Activated CD4-positive, CD25-positive, alpha-beta regulatory T cell (primary cell): Measurements from ENCODE around the gene BANP.

ENCODE experiments used
- DNase-seq, 4 experiments: peaks; one replicate each; lab custom pipeline; 2025; lab: John Stamatoyannopoulos, UW

BANP gene

GRCh38 chr16:87949071-87949744, 2.0 kb upstream of the BANP start:
- DNase-seq: no peak

- peak in 1 of 4 experiments; percentile 38 for DNase-seq
These were observed 611 bp downstream of the BANP start for GRCh38 chr16:87951552-87952538.

- no peak for DNase-seq
These were observed 1.5 kb downstream of the BANP start for GRCh38 chr16:87952751-87953150.

DNA sequence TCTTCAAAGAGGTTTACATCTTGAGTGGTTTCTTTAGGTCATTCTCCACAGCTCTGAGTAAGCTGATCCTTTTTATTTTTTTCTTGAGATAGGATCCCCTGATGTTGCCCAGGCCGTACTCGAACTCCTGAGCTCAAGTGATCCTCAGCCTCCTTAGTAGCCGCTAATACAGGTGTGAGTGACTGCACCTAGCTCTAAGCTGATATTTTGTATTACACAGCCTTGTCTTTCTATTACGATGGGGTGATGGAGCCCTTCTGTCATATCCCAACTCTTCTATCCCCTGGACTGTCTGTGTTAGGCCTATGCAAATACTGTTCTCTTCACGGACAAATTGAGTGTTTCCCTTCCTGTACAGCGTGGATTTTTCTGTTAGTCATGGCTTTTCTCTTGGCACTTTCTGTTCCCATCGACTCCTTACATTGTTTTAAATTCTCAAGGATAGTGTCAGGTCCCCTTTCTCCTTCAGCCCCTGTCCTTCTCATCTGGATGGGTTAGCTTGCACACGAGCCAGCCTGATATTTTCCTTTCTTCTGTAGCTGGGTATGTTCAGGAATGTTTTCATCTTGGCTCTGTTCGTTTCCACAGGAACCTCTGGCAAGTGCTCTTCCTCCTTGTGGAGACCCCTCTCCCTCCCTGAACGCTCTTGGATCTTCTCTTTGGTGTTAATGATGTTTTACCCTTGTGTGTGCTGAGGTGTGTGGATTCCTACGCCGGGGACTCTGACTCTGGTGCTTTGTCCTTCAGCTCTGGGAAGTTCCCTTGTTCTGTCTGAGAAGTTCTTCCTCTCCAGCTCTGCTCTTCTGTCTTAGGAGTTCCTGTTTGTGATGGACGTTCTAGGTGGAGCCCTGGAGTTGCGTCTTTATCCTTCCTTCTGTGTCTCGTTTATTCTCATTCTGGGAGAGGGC, 2.3 kb downstream of the BANP start:
- DNase-seq: no peak

- DNase-seq: no peak
These were observed 3.1 kb downstream of the BANP start for GRCh38 chr16:87954361-87954760.

DNA sequence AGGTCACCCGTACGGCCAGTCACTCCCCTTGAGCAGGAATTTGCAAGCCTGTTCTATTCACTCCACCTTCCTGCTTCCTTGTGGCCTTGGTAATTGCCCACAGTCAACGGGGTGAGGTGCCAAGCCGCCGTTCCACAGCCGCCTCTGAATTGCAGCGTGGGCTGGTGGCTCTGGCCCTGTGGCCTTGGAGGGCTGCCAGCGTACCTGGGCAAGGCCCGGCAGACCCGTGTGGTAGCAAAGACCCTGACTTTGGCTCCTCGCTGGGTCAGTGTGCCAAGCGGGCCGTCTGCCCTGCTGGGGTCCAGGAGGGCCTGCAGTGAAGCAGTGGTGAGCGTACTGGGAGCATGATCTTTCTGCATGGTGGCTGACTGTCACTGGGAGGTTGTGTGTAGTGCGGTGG, 3.6 kb downstream of the BANP start:
- no peak for DNase-seq

DNA sequence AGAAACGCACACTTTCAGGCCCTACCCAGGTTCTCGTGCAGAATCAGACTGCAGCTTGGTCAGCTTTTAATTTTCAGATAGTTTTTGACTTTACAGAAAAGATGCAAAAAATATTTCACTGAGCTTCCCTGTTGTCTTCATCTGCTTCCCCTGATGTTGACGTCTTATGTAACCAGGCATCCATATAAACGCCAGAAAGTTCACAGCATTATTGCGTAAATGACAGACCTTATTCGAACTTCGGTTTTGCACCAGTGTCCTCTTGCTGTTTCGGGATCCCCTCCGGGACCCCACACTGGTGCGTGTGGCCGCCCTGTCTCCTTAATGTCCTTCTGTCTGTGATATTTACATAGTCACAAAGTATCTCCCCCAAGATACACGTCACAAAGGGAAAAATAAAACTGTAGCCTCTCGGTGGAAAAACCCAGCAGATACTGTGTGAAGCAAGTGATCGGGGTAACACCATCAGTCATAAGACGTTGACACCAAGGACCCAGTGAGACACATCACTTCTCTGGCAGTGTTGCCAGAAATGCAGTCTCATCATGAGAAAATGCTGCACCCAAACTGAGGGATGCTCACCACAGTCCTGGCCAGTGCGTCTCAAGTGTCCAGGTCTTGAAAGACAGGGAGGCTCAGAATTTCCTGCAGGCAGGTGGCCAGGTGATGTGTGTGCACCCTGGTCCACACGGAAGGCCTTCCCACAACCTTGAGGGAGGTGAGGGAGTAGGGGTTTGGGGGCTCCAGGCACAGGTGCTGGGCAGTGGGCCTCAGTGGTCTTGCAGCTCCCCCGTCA, 4.3 kb downstream of the BANP start:
- no peak for DNase-seq

DNA sequence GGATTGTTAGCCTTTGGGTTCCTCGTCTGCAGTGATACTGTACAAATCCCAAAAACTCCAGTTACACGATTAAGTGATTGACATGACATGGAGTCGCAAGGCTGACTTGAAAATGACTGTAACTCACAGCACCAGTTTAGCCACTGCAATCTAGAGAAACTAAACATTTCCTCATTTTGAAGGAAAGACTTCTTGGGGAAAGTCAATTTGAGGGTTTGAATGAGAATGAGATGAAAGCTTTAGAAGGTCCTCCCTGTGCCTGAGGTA, 4.8 kb downstream of the BANP start:
- no peak for DNase-seq

GRCh38 chr16:87956365-87957231, 5.4 kb downstream of the BANP start:
- DNase-seq: peak; percentile 33 to 50 (median 41)

DNA sequence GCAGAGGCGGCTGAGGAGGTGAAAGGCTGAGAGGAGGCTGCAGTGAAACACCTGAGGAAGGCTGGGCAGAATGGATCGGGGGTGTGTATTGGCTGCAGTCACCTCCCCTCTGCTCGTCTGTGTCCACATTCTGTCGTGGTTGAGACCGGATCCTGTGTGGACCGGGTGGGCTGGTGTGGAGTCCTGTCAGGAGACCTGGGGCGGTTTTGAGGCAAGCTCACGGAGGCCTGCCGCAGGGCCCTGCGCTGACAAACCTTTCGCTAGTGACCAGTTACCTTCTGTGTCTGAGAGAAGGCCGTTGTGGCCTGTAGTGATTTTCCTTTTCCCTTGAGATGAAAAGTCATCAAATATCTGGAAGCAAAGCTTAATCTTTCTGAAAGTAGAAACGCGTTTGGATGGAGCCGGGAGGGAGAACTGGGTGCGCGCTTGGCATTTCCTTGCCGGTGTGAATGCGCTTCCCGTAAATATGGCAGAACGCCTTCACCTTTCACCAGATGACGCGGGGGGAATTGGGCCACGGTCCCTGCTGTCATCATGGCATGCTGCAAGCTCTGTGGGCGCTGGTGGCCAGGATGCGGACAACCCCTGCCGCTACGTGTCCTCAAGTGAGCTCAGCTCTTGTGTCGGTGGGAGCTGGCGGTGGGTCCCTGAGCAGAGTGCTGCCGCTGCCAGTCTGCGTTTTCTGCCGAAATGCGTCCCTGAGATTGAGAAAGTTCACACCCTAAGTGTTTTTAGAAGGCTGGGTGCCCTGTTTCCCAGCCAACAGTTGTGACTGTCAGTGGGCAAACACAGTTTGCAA, 6.3 kb downstream of the BANP start:
- no peak for DNase-seq

- no peak for DNase-seq
These were observed 7.4 kb downstream of the BANP start for GRCh38 chr16:87958632-87959031.

DNA sequence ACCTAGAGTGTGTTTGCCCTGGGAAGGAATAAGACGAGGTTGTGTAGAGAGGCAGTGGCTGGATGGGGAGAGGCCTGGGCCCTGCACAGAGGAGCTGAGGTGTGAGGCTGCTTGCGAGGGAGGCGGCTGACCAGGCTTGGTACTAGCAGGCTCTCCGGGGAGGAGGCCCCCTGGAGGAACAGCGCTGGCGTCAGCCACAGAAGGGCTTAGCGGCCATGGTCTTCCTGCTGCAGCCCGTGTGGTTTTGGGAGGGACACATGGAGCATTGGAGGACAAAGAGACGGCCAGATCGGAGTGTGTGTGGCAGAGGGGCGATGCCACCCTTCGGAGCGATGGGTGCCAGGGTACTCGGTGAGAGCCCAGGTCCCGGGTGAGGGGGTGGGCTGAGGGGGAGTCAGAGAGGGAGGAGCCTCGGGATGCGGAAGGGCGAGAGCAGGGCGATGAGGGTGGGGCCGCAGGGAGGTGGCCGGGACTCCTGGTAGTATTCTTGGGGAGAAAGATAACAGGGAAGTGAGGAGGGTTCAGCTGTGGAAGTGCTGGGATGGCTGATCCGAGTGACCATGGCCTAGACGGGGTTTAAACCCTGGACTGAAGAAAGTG, 8.3 kb downstream of the BANP start:
- no peak for DNase-seq

- no peak for DNase-seq
These were observed 9.1 kb downstream of the BANP start for GRCh38 chr16:87960296-87960695.

DNA sequence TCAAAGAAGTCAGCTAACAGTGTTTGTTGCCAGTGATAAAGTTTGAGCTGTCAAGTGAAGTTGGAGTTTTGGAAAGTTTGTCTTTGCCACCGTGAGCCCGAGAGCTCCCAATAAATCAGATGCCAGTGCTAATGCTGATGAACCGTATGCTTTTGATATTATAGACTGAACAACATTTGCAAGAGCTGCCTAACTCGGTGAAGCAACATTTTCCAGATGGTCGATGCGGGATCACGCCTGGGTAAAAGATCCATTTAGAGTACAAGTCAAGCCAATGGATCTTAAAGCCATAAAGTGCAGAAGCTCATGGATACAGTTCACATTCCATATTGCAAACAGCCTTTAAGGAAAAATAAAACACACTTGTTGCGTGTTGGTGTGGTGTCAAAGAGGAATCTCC, 9.6 kb downstream of the BANP start:
- DNase-seq: no peak

DNA sequence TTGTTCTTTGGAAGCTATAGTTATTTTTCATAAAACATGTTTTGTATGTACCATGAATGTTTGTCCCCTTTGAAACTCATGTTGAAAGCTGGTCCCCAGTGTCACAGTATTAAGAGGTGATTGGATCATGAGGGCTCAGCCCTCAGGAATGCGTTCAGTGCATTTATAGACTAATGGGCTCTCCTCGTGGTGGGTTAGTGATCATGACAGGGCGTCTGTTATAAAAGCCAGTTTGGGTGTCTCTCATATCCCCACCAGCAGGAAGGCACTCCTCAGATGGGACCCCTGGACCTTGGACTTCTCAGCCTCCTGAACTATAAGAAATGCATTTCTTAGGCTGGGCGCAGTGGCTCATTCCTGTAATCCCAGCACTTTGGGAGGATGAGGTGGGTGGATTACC, 10.4 kb downstream of the BANP start:
- DNase-seq: no peak

DNA sequence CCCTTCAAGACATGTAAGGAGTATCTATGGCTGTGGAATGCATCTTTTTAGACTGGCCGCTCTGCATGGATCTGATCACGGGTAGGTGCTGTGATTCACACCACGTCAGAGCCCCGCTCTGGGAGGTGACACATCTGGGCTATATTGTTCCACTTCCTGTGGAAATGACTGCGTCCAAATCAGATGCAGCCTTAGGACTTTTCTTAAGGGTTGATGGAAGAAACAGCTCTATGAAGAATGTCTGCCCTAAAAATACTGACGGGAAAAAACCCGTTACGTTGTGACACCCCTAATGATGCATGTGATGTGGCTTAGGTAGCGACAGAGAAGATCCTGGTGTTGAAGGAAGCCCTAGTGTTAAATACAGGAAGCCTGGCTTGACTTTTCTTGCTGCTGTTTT, 12.2 kb downstream of the BANP start:
- peak in 1 of 4 experiments; percentile 30 for DNase-seq

GRCh38 chr16:87964049-87964659, 12.9 kb downstream of the BANP start:
- DNase-seq: no peak

GRCh38 chr16:87965417-87965816, 14.2 kb downstream of the BANP start:
- no peak for DNase-seq

- DNase-seq: no peak
These were observed 14.9 kb downstream of the BANP start for GRCh38 chr16:87966064-87966645.
